ENCODE results near the gene NCK1.

DNA sequence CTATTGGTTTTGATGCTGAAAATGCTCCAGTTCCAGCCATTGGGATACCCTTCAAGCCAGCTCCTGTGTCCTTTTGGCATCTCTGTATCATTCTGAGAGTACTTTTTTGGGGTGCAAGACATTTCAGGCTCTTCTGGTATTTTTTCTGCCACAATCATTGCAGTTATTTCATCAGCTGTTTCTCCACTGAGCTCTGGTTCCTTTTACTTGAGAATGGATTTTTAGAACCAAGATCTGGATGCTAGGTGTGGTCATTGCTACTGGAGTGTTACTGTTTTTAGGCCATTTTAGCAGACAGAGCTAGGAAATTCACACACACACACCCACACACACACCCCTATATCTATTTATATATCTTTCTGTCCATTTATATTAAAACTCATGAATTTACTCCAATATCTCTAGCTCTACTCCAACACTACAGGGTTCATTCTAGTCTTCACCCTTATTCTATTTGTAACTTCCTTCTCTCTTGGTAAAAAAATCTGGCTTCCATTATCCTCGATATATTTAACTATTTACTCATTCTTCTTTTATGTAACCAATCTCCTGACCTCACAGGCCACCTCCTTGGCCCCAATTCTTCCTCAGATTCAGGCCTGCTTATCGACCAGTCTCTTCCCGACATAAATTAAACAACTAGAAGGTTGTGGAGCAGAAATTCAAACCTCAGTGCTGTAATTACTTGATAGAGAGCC lies 26.0 kb upstream of the NCK1 start:
- TF ChIP-seq, protein P1, sequence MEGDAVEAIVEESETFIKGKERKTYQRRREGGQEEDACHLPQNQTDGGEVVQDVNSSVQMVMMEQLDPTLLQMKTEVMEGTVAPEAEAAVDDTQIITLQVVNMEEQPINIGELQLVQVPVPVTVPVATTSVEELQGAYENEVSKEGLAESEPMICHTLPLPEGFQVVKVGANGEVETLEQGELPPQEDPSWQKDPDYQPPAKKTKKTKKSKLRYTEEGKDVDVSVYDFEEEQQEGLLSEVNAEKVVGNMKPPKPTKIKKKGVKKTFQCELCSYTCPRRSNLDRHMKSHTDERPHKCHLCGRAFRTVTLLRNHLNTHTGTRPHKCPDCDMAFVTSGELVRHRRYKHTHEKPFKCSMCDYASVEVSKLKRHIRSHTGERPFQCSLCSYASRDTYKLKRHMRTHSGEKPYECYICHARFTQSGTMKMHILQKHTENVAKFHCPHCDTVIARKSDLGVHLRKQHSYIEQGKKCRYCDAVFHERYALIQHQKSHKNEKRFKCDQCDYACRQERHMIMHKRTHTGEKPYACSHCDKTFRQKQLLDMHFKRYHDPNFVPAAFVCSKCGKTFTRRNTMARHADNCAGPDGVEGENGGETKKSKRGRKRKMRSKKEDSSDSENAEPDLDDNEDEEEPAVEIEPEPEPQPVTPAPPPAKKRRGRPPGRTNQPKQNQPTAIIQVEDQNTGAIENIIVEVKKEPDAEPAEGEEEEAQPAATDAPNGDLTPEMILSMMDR (IDR thresholded peaks at IDR 0.05 in 2 of 3, conservative IDR thresholded peaks at IDR 0.05 in 1 of 3; ENCODE audit: borderline replicate concordance in 1 of 3, insufficient read depth in 1 of 3, low read depth in 2 of 3, low read length in 2 of 3) = no peak
- TF ChIP-seq CEBPB (IDR thresholded peaks at IDR 0.05; ENCODE audit: low read depth) = no peak
